Endometrium (tissue), 2 donors: ENCODE data around the gene SLC35G2.
"Not testable (repeated sequence)": the region's sequence is repeated elsewhere in the genome, so short reads cannot be mapped to it uniquely, and the experiment has no call there.

ENCODE experiments used
- FAIRE-seq: peaks from 2 replicates; lab custom pipeline; 2012; peaks lifted over from hg19 to GRCh38; lab: Jason Lieb, UNC
- donor health status: control.
- donor health status: control.

SLC35G2 gene

GRCh38 chr3:136818769-136819391, at the start of gene SLC35G2:
SLC35G2 (plus strand) TSS chr3:136819126; CDS start chr3:136854461, 35,335 bp downstream.
- FAIRE-seq, result no peak

GRCh38 chr3:136772709-136773108, 46.2 kb upstream of the SLC35G2 start:
- no peak for FAIRE-seq

- FAIRE-seq, result no peak
Observed at GRCh38 chr3:136778865-136779264, 40.1 kb upstream of the SLC35G2 start.

GRCh38 chr3:136780741-136781140, 38.2 kb upstream of the SLC35G2 start:
- FAIRE-seq, result no peak

- no peak for FAIRE-seq
Observed at GRCh38 chr3:136783708-136784191, 35.2 kb upstream of the SLC35G2 start.

- FAIRE-seq, result no peak
Observed at GRCh38 chr3:136787349-136787748, 31.6 kb upstream of the SLC35G2 start.

GRCh38 chr3:136788154-136788553, 30.8 kb upstream of the SLC35G2 start:
- no peak for FAIRE-seq

GRCh38 chr3:136789976-136790375, 28.9 kb upstream of the SLC35G2 start:
- FAIRE-seq, result no peak

GRCh38 chr3:136790786-136791185, 28.1 kb upstream of the SLC35G2 start:
- FAIRE-seq, result no peak

- no peak for FAIRE-seq
Observed at GRCh38 chr3:136792556-136793330, 26.2 kb upstream of the SLC35G2 start.

- FAIRE-seq, result not testable (repeated sequence)
Observed at GRCh38 chr3:136801146-136801545, 17.8 kb upstream of the SLC35G2 start.

- FAIRE-seq, result no peak
Observed at GRCh38 chr3:136802481-136802996, 16.4 kb upstream of the SLC35G2 start.

- no peak for FAIRE-seq
Observed at GRCh38 chr3:136804141-136804540, 14.8 kb upstream of the SLC35G2 start.

- FAIRE-seq, result no peak
Observed at GRCh38 chr3:136804813-136805212, 14.1 kb upstream of the SLC35G2 start.

- FAIRE-seq, result no peak
Observed at GRCh38 chr3:136805795-136806194, 13.1 kb upstream of the SLC35G2 start.

- FAIRE-seq, result no peak
Observed at GRCh38 chr3:136811701-136812100, 7.2 kb upstream of the SLC35G2 start.

- FAIRE-seq, result no peak
Observed at GRCh38 chr3:136817448-136817847, 1.5 kb upstream of the SLC35G2 start.

- FAIRE-seq, result no peak
Observed at GRCh38 chr3:136818191-136818768, 646 bp upstream of the SLC35G2 start.

GRCh38 chr3:136819392-136819730, 435 bp downstream of the SLC35G2 start:
- no peak for FAIRE-seq

GRCh38 chr3:136819731-136820679, 1.1 kb downstream of the SLC35G2 start:
- no peak for FAIRE-seq

GRCh38 chr3:136831461-136831860, 12.5 kb downstream of the SLC35G2 start:
- FAIRE-seq, result no peak
